ENCODE results near the gene PRSS1. TPM values are rescaled to one million over a fixed set of nuclear protein-coding genes. Genes with fewer than 3 reads are reported as not detected.
"Not testable (repeated sequence)": the region's sequence is repeated elsewhere in the genome, so short reads cannot be mapped to it uniquely, and the experiment has no call there.

The PRSS1 gene
- total RNA-seq, 1 experiment from 2014 or later: 7.3 TPM

- no peaks in the 10 kb centered on the region for H3K36me3 ChIP-seq (ENCODE audit: control insufficient read depth, insufficient read depth, low read length)
- in situ Hi-C loops (cut with HindIII; ENCODE audit: low pct_unique_long_range_greater_than_20kb, low sequenced_read_pairs) (no loop called here), intact Hi-C loops (cut with micrococcal nuclease; ENCODE audit: unreplicated experiment) (no loop called here)
- no peaks in the 10 kb centered on the region for H3K9me3 ChIP-seq (ENCODE audit: control insufficient read depth, insufficient read depth, low read depth, low read length)
- DNase-seq (ENCODE audit: low read depth, low spot score) (no peak), ATAC-seq (no peak)
- no TSS peak for BruUV-seq (replicated peaks)
- no peak overlapping the region for H3K27ac ChIP-seq (ENCODE audit: low read length)
- H3K27me3 ChIP-seq (ENCODE audit: control insufficient read depth, insufficient read depth, low read length): 0 out of 2 replicates have a peak, but pooled peaks cover 4% of the 10 kb centered on the region
- CTCF ChIA-PET: no interaction called here
- H3K4me1 ChIP-seq (ENCODE audit: control insufficient read depth, insufficient read depth, low read length): no peaks in the 10 kb centered on the region
- POLR2A ChIA-PET: no interaction called here
- TF ChIP-seq TCF7L2 (IDR thresholded peaks at IDR 0.05; ENCODE audit: low read depth, low read length): no peak
- TF ChIP-seq REST (IDR thresholded peaks at IDR 0.05; ENCODE audit: insufficient read depth in 1 of 2, low read depth in 2 of 2, low read length in 1 of 2): no peak
- no peak for TF ChIP-seq SIN3A (IDR thresholded peaks at IDR 0.05; ENCODE audit: borderline replicate concordance, insufficient read depth, low read depth, low read length)
- TF ChIP-seq CTCF (IDR thresholded peaks at IDR 0.05): no peak
- TF ChIP-seq POLR2AphosphoS5 (IDR thresholded peaks at IDR 0.05; ENCODE audit: low read depth, low read length): no peak
- H3K4me3 ChIP-seq (ENCODE audit: low read depth in 2 of 2, low read length in 2 of 2): no peak overlapping the region
These were observed 1.2 kb downstream of the PRSS1 start for GRCh38 chr7:142750321-142750938.

- ATAC-seq; H3K27ac ChIP-seq (ENCODE audit: low read length); H3K9me3 ChIP-seq (ENCODE audit: control insufficient read depth, insufficient read depth, low read depth, low read length); H3K4me3 ChIP-seq (ENCODE audit: low read depth in 2 of 2, low read length in 2 of 2); DNase-seq (ENCODE audit: low read depth, low spot score); H3K36me3 ChIP-seq (ENCODE audit: control insufficient read depth, insufficient read depth, low read length); in situ Hi-C loops (cut with HindIII; ENCODE audit: low pct_unique_long_range_greater_than_20kb, low sequenced_read_pairs); CTCF ChIA-PET; POLR2A ChIA-PET; intact Hi-C loops (cut with micrococcal nuclease; ENCODE audit: unreplicated experiment); BruUV-seq (replicated peaks); H3K27me3 ChIP-seq (ENCODE audit: control insufficient read depth, insufficient read depth, low read length); H3K4me1 ChIP-seq (ENCODE audit: control insufficient read depth, insufficient read depth, low read length): not testable (repeated sequence)
These were observed 2.4 kb downstream of the PRSS1 start for GRCh38 chr7:142751526-142752175.

Measured in Panc1 (cell line).